ENCODE measurements around the gene RAI1. TPM values are rescaled to one million over a fixed set of nuclear protein-coding genes. Genes with fewer than 3 reads are reported as not detected.

Gene RAI1
- total and polyA plus RNA-seq, 2 of the 8 experiments (the other 6 are each of a cell fraction or from before 2014, with no cell fraction given): 0.39 to 1.2 TPM

DNA sequence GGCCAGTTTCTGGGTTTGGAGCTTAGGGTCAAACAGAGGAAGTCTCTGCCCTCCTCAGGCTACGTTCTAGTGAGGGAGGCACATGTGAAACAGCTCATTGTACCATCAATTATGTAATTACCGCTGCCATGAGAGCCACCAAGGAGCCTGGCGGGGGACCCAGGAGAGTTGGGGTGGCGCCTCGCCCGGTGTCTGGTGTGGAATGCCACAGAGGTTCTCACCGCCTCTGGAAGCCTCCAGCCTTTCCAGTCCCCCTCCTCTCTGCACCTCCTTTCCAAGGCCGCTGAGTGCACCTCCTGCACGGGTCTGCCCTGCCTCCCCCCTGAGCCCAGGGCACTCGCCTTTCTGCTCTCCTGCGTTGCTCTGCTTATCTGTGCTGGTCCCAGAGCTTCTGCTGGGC, 104.1 kb downstream of the RAI1 start:
- H3K4me3 ChIP-seq (ENCODE audit: extremely low read depth in 1 of 4, insufficient read depth in 2 of 4, low read depth in 3 of 4, low read length in 4 of 4): no peak overlapping the region
- H3K4me2 ChIP-seq (ENCODE audit: insufficient read depth in 1 of 2, low read depth in 2 of 2, low read length in 2 of 2): no peak overlapping the region
- no peak overlapping the region for H4K91ac ChIP-seq (replicated peaks; ENCODE audit: insufficient read length, low read length)
- peaks cover 0 to 36% (median 14%) of the 10 kb centered on the region in 4 experiments; a peak in 6 of 7 replicates for H3K27me3 ChIP-seq (replicated peaks in 1 of 4; ENCODE audit: control insufficient read depth in 3 of 4, extremely low read depth in 1 of 4, insufficient read depth in 3 of 4, low read length in 3 of 4)
- no peaks in the 10 kb centered on the region for H3K79me1 ChIP-seq (ENCODE audit: low read depth, low read length)
- H3K23ac ChIP-seq (ENCODE audit: insufficient read length): no peak overlapping the region
- H3K79me2 ChIP-seq (ENCODE audit: control insufficient read depth in 1 of 2, insufficient read depth in 2 of 2, low read length in 2 of 2): no peaks in the 10 kb centered on the region
- no peak overlapping the region for H4K8ac ChIP-seq (ENCODE audit: extremely low read depth, insufficient read depth, low read length)
- no peak overlapping the region for H3K14ac ChIP-seq (ENCODE audit: insufficient read length)
- no peak overlapping the region for H3K9ac ChIP-seq (replicated peaks in 1 of 4; ENCODE audit: extremely low read depth in 1 of 4, low read depth in 3 of 4, low read length in 3 of 4)
- H4K5ac ChIP-seq (ENCODE audit: insufficient read length, low read depth, low read length): no peak overlapping the region
- no peak overlapping the region for H3K18ac ChIP-seq (ENCODE audit: extremely low read depth, low read length)
- 76% methylated on average over 10 of the region's 11 CpGs; no CpG with 5 or more reads in 1 of the 2 experiments for WGBS, 2 experiments (ENCODE audit: extremely low coverage in 1 of 2, insufficient coverage in 1 of 2, insufficient read length in 1 of 2, insufficient replicate concordance in 2 of 2, low coverage in 1 of 2, low lambda C conversion rate in 2 of 2, missing lambda C conversion rate in 1 of 2)
- H3K56ac ChIP-seq (replicated peaks; ENCODE audit: insufficient read length, low read depth, low read length): no peak overlapping the region
- no peak overlapping the region for H2BK120ac ChIP-seq (replicated peaks; ENCODE audit: low read depth, low read length)
- TF ChIP-seq JUN (IDR thresholded peaks at IDR 0.05; ENCODE audit: low read depth, low read length): no peak
- TF ChIP-seq SP1 (IDR thresholded peaks at IDR 0.05; ENCODE audit: low read depth, low read length): no peak
- TF ChIP-seq POU5F1 (IDR thresholded peaks at IDR 0.05; ENCODE audit: low read depth, low read length): no peak
- no peak for TF ChIP-seq RXRA (IDR thresholded peaks at IDR 0.05; ENCODE audit: insufficient read depth, low read depth, low read length)
- H2BK15ac ChIP-seq (ENCODE audit: low read length): no peak overlapping the region
- DNase-seq (ENCODE audit: low read depth in 1 of 2, low spot score in 2 of 2) (no peak), FAIRE-seq (no peak)
- no peak overlapping the region for H3K4ac ChIP-seq (replicated peaks; ENCODE audit: insufficient read length, low read depth, low read length)
- CTCF ChIA-PET (ENCODE audit: partially characterized antibody): interaction anchor here (0.8 to 7.5 kb wide), 21 partner anchors 9 to 253 kb away, joined by 3 to 48 read pairs (median 4); no protein-coding TSS in a partner anchor
- H2BK5ac ChIP-seq (ENCODE audit: low read depth, low read length): no peak overlapping the region
- peaks cover 0 to 1% of the 10 kb centered on the region in 2 experiments for H4K20me1 ChIP-seq (replicated peaks in 1 of 2; ENCODE audit: control insufficient read depth in 1 of 2, insufficient read depth in 2 of 2, low read length in 2 of 2)
- peaks cover 19% of the 10 kb centered on the region; the same call in 1 of the 2 replicates for H3K23me2 ChIP-seq (ENCODE audit: low read depth, low read length)
- POLR2A ChIA-PET (ENCODE audit: partially characterized antibody): interaction anchor here (0.9 to 3.5 kb wide), 9 partner anchors 8 to 289 kb away, joined by 3 to 9 read pairs (median 4); partner anchors contain the start of genes RASD1 and SREBF1
- no peaks in the 10 kb centered on the region for H3K9me3 ChIP-seq (ENCODE audit: insufficient read depth in 2 of 2, low read depth in 1 of 2, low read length in 1 of 2)
- H2AFZ ChIP-seq (ENCODE audit: low read length): no peak overlapping the region
- no peak overlapping the region; the same call in 1 of the 2 replicates for H2BK12ac ChIP-seq (ENCODE audit: low read depth, low read length)
- H3K36me3 ChIP-seq (ENCODE audit: control insufficient read depth in 2 of 4, insufficient read depth in 4 of 4, low read length in 3 of 4): no peaks in the 10 kb centered on the region
- no peak overlapping the region for H3K27ac ChIP-seq (ENCODE audit: low read depth, low read length)
- peaks cover 14 to 34% (median 25%) of the 10 kb centered on the region in 4 experiments for H3K4me1 ChIP-seq (replicated peaks in 1 of 4; ENCODE audit: control insufficient read depth in 3 of 4, insufficient read depth in 4 of 4, low read length in 3 of 4)
- H2AK5ac ChIP-seq (ENCODE audit: low read depth, low read length): no peak overlapping the region
- H2BK20ac ChIP-seq (ENCODE audit: low read length): no peak overlapping the region

All from H1 (cell line).